ENCODE results near the gene SPA17.

DNA sequence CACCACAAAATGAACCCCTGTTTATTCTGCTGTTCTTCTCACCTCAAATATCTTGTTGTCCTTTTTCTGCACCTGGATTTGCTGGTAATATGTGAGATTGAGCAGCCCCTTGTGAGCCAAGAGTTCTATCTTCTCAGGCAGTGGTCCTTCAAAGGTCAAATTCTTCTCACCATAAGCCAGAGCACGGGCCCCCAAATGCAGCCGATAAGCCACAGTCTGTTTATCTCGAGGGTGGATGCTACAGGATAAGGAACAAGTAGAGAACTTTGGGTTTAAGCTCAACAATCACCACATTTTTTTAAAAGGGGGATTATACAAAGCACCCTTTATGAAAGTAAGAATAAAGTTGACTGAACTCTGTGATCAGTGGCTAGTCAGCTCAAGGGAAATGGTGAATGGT, 35.2 kb upstream of the SPA17 start:
- TF ChIP-seq SIN3A (IDR thresholded peaks at IDR 0.05; ENCODE audit: borderline replicate concordance, insufficient read depth, low read length) (no peak), POLR2AphosphoS5 (IDR thresholded peaks at IDR 0.05; ENCODE audit: low read depth, low read length) (no peak), TAF1 (IDR thresholded peaks at IDR 0.05; ENCODE audit: borderline replicate concordance, insufficient read depth, low read length) (no peak), FOXP2 (optimal IDR thresholded peaks at IDR 0.05; ENCODE audit: borderline replicate concordance, extremely low read depth, extremely low read length, insufficient read depth) (no peak)
- TF ChIP-seq, protein P1, sequence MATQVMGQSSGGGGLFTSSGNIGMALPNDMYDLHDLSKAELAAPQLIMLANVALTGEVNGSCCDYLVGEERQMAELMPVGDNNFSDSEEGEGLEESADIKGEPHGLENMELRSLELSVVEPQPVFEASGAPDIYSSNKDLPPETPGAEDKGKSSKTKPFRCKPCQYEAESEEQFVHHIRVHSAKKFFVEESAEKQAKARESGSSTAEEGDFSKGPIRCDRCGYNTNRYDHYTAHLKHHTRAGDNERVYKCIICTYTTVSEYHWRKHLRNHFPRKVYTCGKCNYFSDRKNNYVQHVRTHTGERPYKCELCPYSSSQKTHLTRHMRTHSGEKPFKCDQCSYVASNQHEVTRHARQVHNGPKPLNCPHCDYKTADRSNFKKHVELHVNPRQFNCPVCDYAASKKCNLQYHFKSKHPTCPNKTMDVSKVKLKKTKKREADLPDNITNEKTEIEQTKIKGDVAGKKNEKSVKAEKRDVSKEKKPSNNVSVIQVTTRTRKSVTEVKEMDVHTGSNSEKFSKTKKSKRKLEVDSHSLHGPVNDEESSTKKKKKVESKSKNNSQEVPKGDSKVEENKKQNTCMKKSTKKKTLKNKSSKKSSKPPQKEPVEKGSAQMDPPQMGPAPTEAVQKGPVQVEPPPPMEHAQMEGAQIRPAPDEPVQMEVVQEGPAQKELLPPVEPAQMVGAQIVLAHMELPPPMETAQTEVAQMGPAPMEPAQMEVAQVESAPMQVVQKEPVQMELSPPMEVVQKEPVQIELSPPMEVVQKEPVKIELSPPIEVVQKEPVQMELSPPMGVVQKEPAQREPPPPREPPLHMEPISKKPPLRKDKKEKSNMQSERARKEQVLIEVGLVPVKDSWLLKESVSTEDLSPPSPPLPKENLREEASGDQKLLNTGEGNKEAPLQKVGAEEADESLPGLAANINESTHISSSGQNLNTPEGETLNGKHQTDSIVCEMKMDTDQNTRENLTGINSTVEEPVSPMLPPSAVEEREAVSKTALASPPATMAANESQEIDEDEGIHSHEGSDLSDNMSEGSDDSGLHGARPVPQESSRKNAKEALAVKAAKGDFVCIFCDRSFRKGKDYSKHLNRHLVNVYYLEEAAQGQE (IDR thresholded peaks at IDR 0.05; ENCODE audit: insufficient read depth in 1 of 2, low read depth in 2 of 2, low read length in 2 of 2) = no peak

All from PFSK-1 (cell line).